Middle frontal gyrus (tissue), 1 donor: ENCODE data around the gene FBP2.
"Not testable (repeated sequence)": the region's sequence is repeated elsewhere in the genome, so short reads cannot be mapped to it uniquely, and the experiment has no call there.

Experiments
- DNase-seq: peaks from one replicate; pipeline ENCODE4 v3.0.0-alpha.2; 2015; ENCODE audit warnings: low spot score; ENCODE audit errors: extremely low spot score

The FBP2 gene

DNA sequence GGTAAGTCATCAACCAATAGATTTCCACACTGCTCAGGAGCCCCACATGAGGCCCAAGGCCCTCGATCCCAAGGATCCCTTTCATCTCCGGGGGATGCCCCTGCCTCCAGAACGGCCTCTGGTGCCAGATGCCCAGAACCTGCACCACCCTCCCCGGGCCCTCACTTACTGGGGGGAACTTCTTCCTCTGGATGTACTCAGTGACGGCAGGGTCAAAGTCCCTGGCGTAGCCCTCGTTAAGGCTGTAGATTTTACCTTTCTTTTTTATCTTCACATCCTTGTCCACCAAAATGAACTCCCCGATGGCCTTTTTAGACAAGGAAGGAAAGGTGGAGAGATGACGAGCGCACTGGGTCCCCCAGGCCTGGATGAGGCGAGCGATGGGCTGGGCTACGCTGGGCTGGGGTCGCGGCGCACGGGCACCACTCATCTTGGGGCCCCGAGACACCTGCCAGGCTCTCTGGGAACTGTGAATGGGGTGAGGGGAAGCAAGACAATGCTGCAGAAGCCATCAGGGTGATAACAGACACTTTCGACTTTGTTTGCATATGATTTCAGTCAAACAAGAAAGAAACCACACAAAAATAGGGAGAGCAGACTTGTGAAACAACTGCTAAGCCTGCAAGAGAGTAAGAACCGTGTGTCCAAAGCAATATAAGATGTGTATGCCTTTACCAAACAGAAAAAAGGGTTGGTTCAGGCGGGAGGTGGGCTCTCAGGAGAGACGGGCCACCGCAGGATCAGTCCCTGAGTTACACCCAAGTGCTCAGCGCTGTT, 13.2 kb upstream of the FBP2 start:
- no peak for DNase-seq

- peak; percentile 18 for DNase-seq
Measured at GRCh38 chr9:94603259-94604160, 9.9 kb upstream of the FBP2 start.

DNA sequence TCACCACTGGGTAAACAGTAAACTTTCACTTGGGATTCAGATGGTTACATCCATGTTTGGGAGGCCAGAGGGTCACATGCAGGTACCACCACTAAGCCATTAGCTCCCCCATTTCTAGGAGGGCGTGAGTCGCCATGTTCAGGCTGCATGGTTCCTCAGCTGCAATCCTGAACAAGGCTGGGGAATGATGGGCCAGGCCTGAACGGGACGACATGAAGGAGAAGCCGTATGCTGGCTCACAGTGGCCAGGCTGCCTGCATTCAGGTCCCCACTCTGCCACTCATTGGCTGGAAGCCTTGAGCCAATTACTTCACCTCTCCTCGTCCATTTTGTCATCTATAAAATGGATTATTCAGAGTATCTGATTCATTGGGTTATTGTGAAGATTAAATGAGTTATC, 9.0 kb upstream of the FBP2 start:
- no peak for DNase-seq

DNA sequence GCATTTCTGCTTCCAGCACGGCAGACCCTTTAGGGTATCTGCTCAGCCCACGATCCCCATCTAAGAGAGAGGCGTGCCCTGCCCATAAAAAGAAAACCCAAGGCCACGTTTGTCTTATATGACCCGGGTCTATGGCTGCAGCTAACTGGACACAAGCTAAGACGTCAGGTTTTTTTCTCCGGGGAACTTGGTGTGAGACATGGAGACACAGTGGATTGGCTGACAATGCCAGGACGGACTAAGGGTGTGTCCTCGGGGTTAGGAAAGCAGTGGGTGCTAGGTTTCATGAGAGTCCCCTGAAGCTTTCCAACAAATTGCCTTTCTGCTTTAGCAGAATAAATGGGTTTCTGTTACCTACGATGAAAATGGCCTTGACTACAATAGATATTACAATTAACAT, 7.1 kb upstream of the FBP2 start:
- DNase-seq: no peak

DNA sequence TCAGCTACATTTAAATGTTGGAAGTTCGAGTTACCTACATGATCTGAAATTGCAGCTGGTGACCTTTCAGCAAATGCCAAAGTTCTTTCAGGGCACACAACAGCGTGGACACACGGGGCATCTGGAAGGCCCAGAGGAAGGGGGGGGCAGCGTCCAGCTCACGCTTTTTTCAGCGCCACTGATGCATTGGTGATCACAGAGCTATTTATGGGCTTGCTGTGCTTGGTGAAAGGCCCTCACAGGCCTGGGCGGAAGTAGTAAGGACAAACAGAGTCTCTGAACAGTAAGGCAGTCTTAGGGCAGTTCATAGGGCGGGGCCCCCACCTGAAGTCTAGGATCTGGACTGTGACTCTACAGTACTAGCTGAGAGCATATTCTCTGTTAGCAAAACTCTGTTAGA, 6.6 kb upstream of the FBP2 start:
- no peak for DNase-seq

- no peak for DNase-seq
Measured at GRCh38 chr9:94599102-94599501, 5.5 kb upstream of the FBP2 start.

GRCh38 chr9:94592683-94593082, 941 bp downstream of the FBP2 start:
- DNase-seq: not testable (repeated sequence)

GRCh38 chr9:94591876-94592275, 1.7 kb downstream of the FBP2 start:
- no peak for DNase-seq

DNA sequence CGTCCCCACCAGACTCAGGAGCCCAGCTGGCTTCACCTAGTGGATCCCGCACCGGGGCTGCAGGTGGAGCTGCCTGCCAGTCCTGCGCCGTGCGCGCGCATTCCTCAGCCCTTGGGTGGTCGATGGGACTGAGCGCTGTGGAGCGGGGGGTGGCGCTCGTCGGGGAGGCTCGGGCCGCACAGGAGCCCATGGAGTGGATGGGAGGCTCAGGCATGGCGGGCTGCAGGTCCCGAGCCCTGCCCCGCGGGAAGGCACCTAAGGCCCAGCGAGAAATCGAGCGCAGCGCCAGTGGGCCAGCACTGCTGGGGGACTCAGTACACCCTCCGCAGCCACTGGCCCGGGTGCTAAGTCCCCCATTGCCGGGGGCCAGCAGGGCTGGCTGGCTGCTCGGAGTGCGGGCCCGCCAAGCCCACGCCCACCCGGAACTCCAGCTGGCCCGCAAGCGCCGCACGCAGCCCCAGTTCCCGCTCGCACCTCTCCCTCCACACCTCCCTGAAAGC, 2.5 kb downstream of the FBP2 start:
- not testable (repeated sequence) for DNase-seq

DNA sequence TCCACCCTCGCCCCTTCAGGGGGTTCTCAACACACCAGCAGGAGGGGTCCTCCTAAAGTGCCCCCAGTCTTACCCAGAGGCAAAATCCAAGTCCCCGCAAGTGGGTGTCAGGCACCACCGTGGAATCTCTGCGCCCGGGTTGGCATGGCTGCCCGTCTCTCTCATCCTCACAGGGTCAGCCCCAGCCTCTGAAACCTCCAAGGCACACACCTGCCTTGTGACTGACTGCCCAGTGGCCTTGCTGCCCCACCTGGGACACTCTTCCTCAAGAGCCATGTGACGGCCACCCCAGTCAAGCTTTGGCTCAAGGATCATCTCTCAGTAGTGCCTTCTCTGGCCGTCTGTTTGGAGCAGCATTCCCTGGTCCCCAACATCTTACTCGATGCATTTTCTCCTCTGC, 4.9 kb downstream of the FBP2 start:
- no peak for DNase-seq

- DNase-seq: no peak
Measured at GRCh38 chr9:94586814-94587213, 6.8 kb downstream of the FBP2 start.

DNA sequence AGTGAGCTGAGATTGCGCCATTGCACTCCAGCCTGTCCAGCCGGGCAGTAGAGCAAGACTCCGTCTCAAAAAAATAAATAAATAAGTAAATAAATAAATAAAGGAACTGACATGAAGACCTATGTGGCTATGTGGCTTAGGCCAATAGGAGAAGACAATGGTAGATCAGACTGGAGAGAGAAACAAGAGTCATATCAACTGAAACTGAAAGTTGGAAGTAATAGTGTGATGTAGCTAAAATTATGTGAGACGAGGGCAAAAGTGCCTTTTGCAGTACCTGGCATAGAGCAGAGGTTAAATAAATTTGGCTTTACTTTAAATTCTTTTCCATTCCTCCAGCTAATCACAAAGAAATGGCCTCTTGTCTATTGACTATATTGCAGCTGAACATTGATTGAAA, 7.3 kb downstream of the FBP2 start:
- no peak for DNase-seq

- no peak for DNase-seq
Measured at GRCh38 chr9:94584555-94584954, 9.1 kb downstream of the FBP2 start.

DNA sequence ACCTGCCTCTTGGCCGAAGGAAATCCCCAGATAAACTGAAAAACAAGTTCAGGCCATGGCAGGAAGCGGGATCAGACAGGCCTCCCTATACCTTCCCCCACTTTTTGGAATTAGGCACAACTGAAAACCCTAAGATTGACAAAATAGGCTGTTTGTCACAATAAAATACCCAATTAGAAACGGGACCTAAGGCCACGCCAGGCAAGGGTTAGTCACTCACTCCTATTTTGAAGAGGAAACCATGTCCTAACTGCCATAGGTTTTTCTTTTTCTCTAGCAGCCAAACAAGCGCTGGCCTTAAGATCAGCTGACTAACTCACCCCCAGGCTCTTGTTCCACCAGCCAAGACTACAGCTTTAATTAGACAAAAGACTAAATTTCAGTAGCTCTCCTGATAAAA, 11.9 kb downstream of the FBP2 start:
- no peak for DNase-seq

DNA sequence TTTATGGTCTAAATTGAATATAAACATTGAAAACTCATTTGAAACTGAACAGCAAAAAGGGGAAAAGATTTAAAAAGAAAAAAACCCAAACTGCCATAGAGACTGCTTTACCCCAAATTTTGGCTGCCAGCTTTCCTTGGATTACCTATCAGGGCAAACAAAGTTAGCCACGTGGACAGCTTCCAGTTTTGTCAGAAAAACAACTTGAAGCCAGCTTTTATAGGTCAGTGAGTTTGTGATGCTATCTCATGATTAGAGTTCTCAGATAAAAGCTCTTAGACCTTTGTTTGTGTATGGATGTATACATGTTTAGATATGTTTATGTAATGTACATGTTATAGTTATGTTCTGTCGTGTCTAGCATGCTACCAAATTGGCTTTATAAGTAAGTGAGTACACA, 16.1 kb downstream of the FBP2 start:
- DNase-seq: no peak

DNA sequence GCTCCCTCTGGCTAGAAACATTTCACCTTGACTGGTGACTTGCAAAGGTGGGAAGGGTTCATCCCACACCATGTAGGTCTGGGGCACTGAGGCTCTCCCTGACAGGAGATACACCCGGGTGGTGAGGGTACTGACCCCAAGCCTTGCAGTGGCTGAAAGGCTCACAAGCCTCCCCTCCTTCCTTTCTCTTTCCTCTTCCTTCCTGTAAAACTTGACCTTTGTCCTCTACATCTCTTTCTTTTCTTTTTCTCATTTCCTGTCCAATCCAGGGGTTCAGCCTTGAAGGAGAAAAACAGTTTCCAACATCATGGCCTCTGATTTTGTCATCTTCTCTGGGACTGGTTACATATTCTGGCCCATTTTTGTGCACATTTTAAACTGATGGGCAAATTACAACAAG, 16.6 kb downstream of the FBP2 start:
- DNase-seq: no peak

- DNase-seq: no peak
Measured at GRCh38 chr9:94576131-94576530, 17.5 kb downstream of the FBP2 start.

DNA sequence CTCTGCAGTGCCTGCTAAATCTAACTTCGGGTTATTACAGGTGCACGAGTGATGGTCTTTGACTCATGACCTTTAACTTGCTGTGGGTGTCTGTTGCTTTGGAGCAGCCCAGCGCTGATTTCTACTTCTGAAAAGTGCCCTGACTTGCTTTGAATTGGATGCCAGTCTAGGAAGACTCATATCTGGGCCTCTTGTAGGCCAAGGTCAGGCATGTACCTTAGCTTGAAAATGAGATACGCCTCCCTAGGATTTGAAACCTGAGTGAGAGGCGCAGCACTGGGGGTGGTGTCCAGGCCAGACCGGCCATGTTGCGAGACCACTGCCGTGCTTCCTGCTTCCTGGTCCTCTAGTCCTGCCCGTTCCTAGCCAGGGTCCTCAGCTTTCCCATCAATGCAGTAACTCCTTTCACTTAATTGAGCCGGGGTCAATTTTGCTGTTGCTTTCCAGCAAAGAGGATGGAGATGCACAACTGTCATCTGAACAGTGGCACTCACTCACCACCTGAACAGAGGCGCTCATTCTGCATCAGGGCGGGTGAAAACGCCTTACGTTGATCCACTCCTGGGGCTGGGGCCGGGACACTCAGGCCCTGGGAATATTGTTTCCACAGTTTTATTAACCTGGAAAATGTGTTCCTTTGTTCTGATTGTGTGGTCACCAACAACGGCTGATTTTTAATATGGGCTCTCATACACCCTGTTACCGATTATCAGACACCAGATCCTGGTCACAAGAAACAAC, 24.5 kb downstream of the FBP2 start:
- DNase-seq: no peak

GRCh38 chr9:94568250-94568889, 25.3 kb downstream of the FBP2 start:
- no peak for DNase-seq

DNA sequence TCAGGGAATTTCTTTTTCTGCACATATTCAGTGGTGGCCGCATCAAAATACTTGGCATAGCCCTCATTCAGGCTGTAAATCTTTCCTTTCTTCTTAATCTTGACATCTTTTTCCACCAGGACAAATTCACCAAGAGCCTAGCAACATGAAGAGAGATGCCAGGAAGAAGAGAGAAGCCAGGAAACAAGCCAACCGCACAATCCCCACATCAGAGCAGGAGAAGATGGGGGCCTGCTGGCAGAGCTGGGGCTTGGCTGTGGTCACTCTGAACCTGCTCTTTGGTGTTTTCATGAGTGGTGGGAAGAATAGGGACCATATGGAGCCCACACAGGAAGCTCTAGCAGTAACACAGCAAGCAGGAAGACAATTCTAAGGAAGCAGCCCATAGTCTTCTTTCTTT, 26.4 kb downstream of the FBP2 start:
- no peak for DNase-seq

GRCh38 chr9:94566550-94566949, 27.1 kb downstream of the FBP2 start:
- DNase-seq: no peak
